Caco-2 (cell line): ENCODE results near the gene SLX9. TPM values are rescaled to one million over a fixed set of nuclear protein-coding genes. Genes with fewer than 3 reads are reported as not detected.

ENCODE experiments used
- BruUV-seq: library from RNA; stranded (reverse); fragments of 400-500 nt; replicated peaks from 2 replicates; lab custom pipeline; 2021; lab: Mats Ljungman, UMichigan
- CTCF ChIA-PET: fragments of 300-600 bp; sonication (Branson Sonifier 250); formaldehyde crosslinking; loops from one replicate; lab custom pipeline; 2022; ENCODE audit warnings: antibody characterized with exemption; lab: Charles Lee
- POLR2A ChIA-PET: fragments of 300-600 bp; sonication (Branson Sonifier 250); formaldehyde crosslinking; loops from one replicate; lab custom pipeline; 2022; ENCODE audit warnings: antibody characterized with exemption; lab: Charles Lee
- DNase-seq, 2 experiments: peaks; one replicate each; pipeline versions ENCODE4 v3.0.0 to v3.0.0-alpha.2; 2020 to 2022
- H3K27me3 ChIP-seq: replicated peaks from 2 replicates; pipeline ENCODE4 v1.6.0; 2011; ENCODE audit warnings: low read length; ENCODE audit not compliant: control insufficient read depth, insufficient read depth
- H3K36me3 ChIP-seq: 2 replicates; pipeline ENCODE4 v1.5.1; 2011; ENCODE audit warnings: low read length; ENCODE audit not compliant: control insufficient read depth, insufficient read depth
- H3K4me1 ChIP-seq: fragments of 250-450 bp; sonication (Bioruptor Pico); 2 replicates; pipeline ENCODE4 v1.5.1; 2020; ENCODE audit warnings: mild to moderate bottlenecking
- H3K4me3 ChIP-seq: 2 replicates; pipeline ENCODE4 v1.5.1; 2011; ENCODE audit warnings: low read depth, mild to moderate bottlenecking, control low read depth, low read length
- H3K9me3 ChIP-seq: fragments of 250-450 bp; sonication (Bioruptor Pico); 2 replicates; pipeline ENCODE4 v1.5.1; 2020; ENCODE audit warnings: mild to moderate bottlenecking, moderate library complexity
- H3K27ac Mint-ChIP-seq: one replicate; pipeline ENCODE4 v1.8.0; 2022; ENCODE audit warnings: mixed read lengths; ENCODE audit not compliant: unreplicated experiment
- H3K27me3 Mint-ChIP-seq: one replicate; pipeline ENCODE4 v1.8.0; 2022; ENCODE audit warnings: mixed read lengths; ENCODE audit not compliant: insufficient read depth, unreplicated experiment
- H3K36me3 Mint-ChIP-seq: one replicate; pipeline ENCODE4 v1.8.0; 2022; ENCODE audit warnings: mild to moderate bottlenecking, mixed read lengths; ENCODE audit not compliant: insufficient read depth, unreplicated experiment
- H3K4me1 Mint-ChIP-seq: one replicate; pipeline ENCODE4 v1.8.0; 2022; ENCODE audit warnings: low read depth, mixed read lengths; ENCODE audit not compliant: unreplicated experiment
- H3K4me3 Mint-ChIP-seq: one replicate; pipeline ENCODE4 v1.8.0; 2022; ENCODE audit warnings: mild to moderate bottlenecking, moderate library complexity, mixed read lengths; ENCODE audit not compliant: unreplicated experiment
- H3K9me3 Mint-ChIP-seq: one replicate; pipeline ENCODE4 v1.8.0; 2022; ENCODE audit warnings: mixed read lengths; ENCODE audit not compliant: unreplicated experiment
- intact Hi-C: fragments of 100-400 bp; cut with micrococcal nuclease; formaldehyde crosslinking; loops from one replicate; pipeline ENCODE4 v1.10.0; 2022; ENCODE audit not compliant: unreplicated experiment
- total RNA-seq: library from RNA; stranded (reverse); gene quantifications from 2 replicates; pipeline ENCODE4 v1.2.3, GENCODE V29; 2022
- TF ChIP-seq, protein P1 (sequence below), 2 experiments: fragments of 200-600 bp in 1 of 2; IDR thresholded peaks; 1 replicate in 1 of 2; 2 replicates in 1 of 2; pipeline versions ENCODE4 v1.5.1 to v1.8.0; 2011 to 2022; ENCODE audit warnings: antibody characterized with exemption in 1 of 2, control low read depth in 1 of 2, inconsistent platforms in 1 of 2, low read depth in 1 of 2, low read length in 1 of 2, mild to moderate bottlenecking in 1 of 2, moderate library complexity in 1 of 2; ENCODE audit not compliant: insufficient read depth in 1 of 2, severe bottlenecking in 1 of 2, unreplicated experiment in 1 of 2

The SLX9 gene
- total RNA-seq, 1 experiment from 2014 or later, result 62.1 TPM

GRCh38 chr21:45011426-45011825 is 71.6 kb downstream of the SLX9 start:
- intact Hi-C loops, result loop anchor here (5.0 kb wide), 1 partner anchor 59 kb away; no protein-coding TSS in a partner anchor

GRCh38 chr21:45011911-45012661 is 72.3 kb downstream of the SLX9 start:
- peak; percentile 94 to 97 for DNase-seq
- Histone ChIP-seq H3K36me3 (no peaks in the 10 kb centered on the region), H3K4me1 (peaks cover 61% of the 10 kb centered on the region), H3K27me3 (no peaks in the 10 kb centered on the region), H3K9me3 (no peaks in the 10 kb centered on the region), H3K4me3 (peak overlapping the region; percentile 4)
- H3K27ac Mint-ChIP-seq, result peak overlapping the region; percentile 82
- POLR2A ChIA-PET, result interaction anchor here (0.6 to 2.8 kb wide), 5 partner anchors 62 to 259 kb away, joined by 3 to 30 read pairs (median 3); partner anchors contain the start of gene ADARB1
- TF ChIP-seq, protein P1, sequence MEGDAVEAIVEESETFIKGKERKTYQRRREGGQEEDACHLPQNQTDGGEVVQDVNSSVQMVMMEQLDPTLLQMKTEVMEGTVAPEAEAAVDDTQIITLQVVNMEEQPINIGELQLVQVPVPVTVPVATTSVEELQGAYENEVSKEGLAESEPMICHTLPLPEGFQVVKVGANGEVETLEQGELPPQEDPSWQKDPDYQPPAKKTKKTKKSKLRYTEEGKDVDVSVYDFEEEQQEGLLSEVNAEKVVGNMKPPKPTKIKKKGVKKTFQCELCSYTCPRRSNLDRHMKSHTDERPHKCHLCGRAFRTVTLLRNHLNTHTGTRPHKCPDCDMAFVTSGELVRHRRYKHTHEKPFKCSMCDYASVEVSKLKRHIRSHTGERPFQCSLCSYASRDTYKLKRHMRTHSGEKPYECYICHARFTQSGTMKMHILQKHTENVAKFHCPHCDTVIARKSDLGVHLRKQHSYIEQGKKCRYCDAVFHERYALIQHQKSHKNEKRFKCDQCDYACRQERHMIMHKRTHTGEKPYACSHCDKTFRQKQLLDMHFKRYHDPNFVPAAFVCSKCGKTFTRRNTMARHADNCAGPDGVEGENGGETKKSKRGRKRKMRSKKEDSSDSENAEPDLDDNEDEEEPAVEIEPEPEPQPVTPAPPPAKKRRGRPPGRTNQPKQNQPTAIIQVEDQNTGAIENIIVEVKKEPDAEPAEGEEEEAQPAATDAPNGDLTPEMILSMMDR (IDR thresholded peaks at IDR 0.05; ENCODE audit: insufficient read depth in 1 of 2, low read depth in 1 of 2, low read length in 1 of 2, severe bottlenecking in 1 of 2, unreplicated experiment in 1 of 2), result peak in 1 of 2 experiments; percentile 62
- H3K36me3 Mint-ChIP-seq, result peaks cover 10% of the 10 kb centered on the region
- intact Hi-C loops, result loop anchor here (1.0 to 5.0 kb wide), 3 partner anchors 9 to 61 kb away; no protein-coding TSS in a partner anchor
- CTCF ChIA-PET, result interaction anchor here (0.8 to 2.5 kb wide), 11 partner anchors 10 to 276 kb away, joined by 3 to 24 read pairs (median 6); partner anchors contain the start of genes ADARB1 and POFUT2
- peaks cover 10% of the 10 kb centered on the region for H3K9me3 Mint-ChIP-seq
- BruUV-seq, result TSS peak; percentile 71
- no peaks in the 10 kb centered on the region for H3K27me3 Mint-ChIP-seq
- H3K4me1 Mint-ChIP-seq, result peaks cover 34% of the 10 kb centered on the region
- peak overlapping the region; percentile 67 for H3K4me3 Mint-ChIP-seq

More at GRCh38 chr21:45011426-45011825, 71.6 kb downstream of the SLX9 start:
- no peaks in the 10 kb centered on the region for H3K9me3 ChIP-seq
- no peak for DNase-seq
- H3K9me3 Mint-ChIP-seq, result peaks cover 12% of the 10 kb centered on the region
- POLR2A ChIA-PET, result interaction anchor here (0.8 to 2.8 kb wide), 2 partner anchors 61 to 63 kb away, joined by 3 to 30 read pairs; partner anchors contain the start of gene ADARB1
- TF ChIP-seq, protein P1 (IDR thresholded peaks at IDR 0.05; ENCODE audit: insufficient read depth in 1 of 2, low read depth in 1 of 2, low read length in 1 of 2, severe bottlenecking in 1 of 2, unreplicated experiment in 1 of 2), result no peak
- CTCF ChIA-PET, result interaction anchor here (0.9 to 2.5 kb wide), 6 partner anchors 18 to 126 kb away, joined by 3 to 24 read pairs (median 18); partner anchors contain the start of gene ADARB1
- H3K36me3 Mint-ChIP-seq, result peaks cover 10% of the 10 kb centered on the region
- H3K4me1 ChIP-seq, result peaks cover 61% of the 10 kb centered on the region
- H3K27me3 Mint-ChIP-seq, result no peaks in the 10 kb centered on the region
- H3K36me3 ChIP-seq, result no peaks in the 10 kb centered on the region
- no TSS peak for BruUV-seq
- H3K4me3 ChIP-seq, result no peak overlapping the region
- H3K27ac Mint-ChIP-seq, result peak overlapping the region; percentile 82
- peak overlapping the region; percentile 67 for H3K4me3 Mint-ChIP-seq
- H3K4me1 Mint-ChIP-seq, result peaks cover 34% of the 10 kb centered on the region
- no peaks in the 10 kb centered on the region for H3K27me3 ChIP-seq

GRCh38 chr21:45012662-45013259 is 72.9 kb downstream of the SLX9 start:
- Mint-ChIP-seq H3K4me1 (peaks cover 29% of the 10 kb centered on the region), H3K36me3 (peaks cover 10% of the 10 kb centered on the region), H3K4me3 (peak overlapping the region; percentile 67), H3K27ac (peak overlapping the region; percentile 82), H3K9me3 (peaks cover 10% of the 10 kb centered on the region), H3K27me3 (no peaks in the 10 kb centered on the region)
- BruUV-seq, result no TSS peak
- intact Hi-C loops, result loop anchor here (1.0 to 5.0 kb wide), 3 partner anchors 9 to 60 kb away; no protein-coding TSS in a partner anchor
- no peaks in the 10 kb centered on the region for H3K27me3 ChIP-seq
- TF ChIP-seq, protein P1 (IDR thresholded peaks at IDR 0.05; ENCODE audit: insufficient read depth in 1 of 2, low read depth in 1 of 2, low read length in 1 of 2, severe bottlenecking in 1 of 2, unreplicated experiment in 1 of 2), result no peak
- DNase-seq, result peak in 1 of 2 experiments; percentile 90
- H3K9me3 ChIP-seq, result no peaks in the 10 kb centered on the region
- H3K4me3 ChIP-seq, result peak overlapping the region; percentile 17
- H3K36me3 ChIP-seq, result no peaks in the 10 kb centered on the region
- ChIA-PET POLR2A (interaction anchor here (0.6 to 2.8 kb wide), 7 partner anchors 61 to 543 kb away, joined by 3 to 30 read pairs (median 4); partner anchors contain the start of genes ADARB1 and PTTG1IP), CTCF (interaction anchor here (0.5 to 2.5 kb wide), 14 partner anchors 10 to 411 kb away, joined by 3 to 24 read pairs (median 5); partner anchors contain the start of genes ADARB1 and POFUT2)
- H3K4me1 ChIP-seq, result peaks cover 61% of the 10 kb centered on the region
